ENCODE data around the gene LTB4R2.

- no peak for TF ChIP-seq ZNF549 (tag by site-specific recombination; IDR thresholded peaks at IDR 0.05)
- no peak for TF ChIP-seq ATF2 (tag by site-specific recombination; IDR thresholded peaks at IDR 0.05; ENCODE audit: low read depth)
- no peak for TF ChIP-seq CTCF (tag by site-specific recombination; IDR thresholded peaks at IDR 0.05)
- TF ChIP-seq ZBTB21 (tag by site-specific recombination; IDR thresholded peaks at IDR 0.05) = no peak
- TF ChIP-seq KLF16 (tag by site-specific recombination; IDR thresholded peaks at IDR 0.05) = no peak
- TF ChIP-seq ZNF157 (tag by site-specific recombination; IDR thresholded peaks at IDR 0.05) = no peak
- no peak for TF ChIP-seq TRIM28 (IDR thresholded peaks at IDR 0.05; ENCODE audit: borderline replicate concordance, low read length)
- no peak for TF ChIP-seq ZBTB8A (tag by site-specific recombination; IDR thresholded peaks at IDR 0.05)
These were observed 25.7 kb downstream of the LTB4R2 start for GRCh38 chr14:24335461-24336171.
